NOMO-1 treated with dmso at 0.1 percent for 144 hours (cell line): ENCODE data around the gene BCAP29.

Source experiments
- DNase-seq: peaks from one replicate; lab custom pipeline; 2025; ENCODE audit not compliant: unreplicated experiment; lab: John Stamatoyannopoulos, UW

BCAP29 gene

DNA sequence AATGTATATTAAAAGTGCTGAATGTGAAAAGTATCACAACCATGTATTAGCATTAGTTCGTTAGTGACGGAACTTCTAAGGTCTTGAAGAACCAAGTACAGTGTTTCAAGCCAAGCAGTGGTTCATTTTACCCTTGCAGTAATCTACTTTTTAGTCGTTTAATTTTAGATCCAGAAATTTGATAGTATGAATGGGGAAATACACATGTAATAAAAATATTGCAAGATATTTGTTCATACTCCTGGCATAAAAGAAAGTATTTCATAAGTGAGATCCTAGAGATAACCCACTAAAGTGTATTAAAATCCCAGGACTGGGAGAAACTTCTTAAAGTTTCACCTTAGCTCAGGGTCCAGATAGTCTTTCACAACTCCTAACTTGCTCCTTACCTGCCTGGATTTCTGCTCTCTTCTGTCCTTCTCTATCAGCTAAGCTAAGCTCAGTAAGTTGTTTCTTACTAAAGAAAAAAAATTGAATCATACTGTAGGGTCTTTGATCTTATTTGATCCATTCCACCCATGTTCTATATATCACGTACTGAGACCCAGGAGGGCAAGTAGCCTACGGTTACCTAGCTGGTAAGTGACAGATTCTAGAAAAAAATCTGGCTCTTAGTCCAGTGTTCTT, 1.5 kb downstream of the BCAP29 start:
- DNase-seq = no peak

DNA sequence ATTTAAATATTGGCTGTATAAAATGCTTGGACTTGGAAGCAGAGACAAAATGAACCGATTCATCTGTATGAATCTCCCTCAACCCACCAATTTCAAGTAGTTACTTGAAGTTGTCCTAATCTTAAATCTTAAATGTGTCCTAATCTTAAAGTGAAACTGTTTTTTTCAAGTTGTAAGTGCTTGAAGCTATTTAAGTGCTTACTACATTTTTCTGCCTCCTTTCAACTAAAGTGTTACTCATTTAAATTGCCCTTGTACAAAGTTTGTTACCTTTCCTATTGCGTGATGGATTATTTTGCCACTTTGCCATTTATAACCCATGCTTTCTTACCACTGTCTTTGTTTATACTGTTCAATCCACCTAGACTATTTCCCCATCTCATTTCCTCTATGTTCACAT, 2.8 kb downstream of the BCAP29 start:
- no peak for DNase-seq

DNA sequence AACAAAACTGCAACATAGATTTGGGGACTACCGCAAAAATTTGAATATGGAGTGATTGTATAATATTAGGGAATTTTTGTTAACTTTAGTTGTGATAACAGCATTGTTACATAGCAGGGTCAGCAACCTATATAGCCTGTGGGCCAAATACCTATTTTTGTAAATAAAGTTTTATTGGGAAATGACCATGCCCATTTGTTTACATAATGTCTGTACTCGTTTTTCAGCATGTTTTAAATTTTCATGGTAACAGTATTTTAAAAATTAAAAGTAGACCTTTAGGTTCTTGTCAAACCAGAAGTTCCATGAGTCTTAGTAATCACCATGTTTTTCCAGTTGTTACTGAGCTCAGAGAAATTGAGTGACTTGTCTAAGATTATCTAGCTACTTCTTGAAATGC, 4.7 kb downstream of the BCAP29 start:
- no peak for DNase-seq

DNA sequence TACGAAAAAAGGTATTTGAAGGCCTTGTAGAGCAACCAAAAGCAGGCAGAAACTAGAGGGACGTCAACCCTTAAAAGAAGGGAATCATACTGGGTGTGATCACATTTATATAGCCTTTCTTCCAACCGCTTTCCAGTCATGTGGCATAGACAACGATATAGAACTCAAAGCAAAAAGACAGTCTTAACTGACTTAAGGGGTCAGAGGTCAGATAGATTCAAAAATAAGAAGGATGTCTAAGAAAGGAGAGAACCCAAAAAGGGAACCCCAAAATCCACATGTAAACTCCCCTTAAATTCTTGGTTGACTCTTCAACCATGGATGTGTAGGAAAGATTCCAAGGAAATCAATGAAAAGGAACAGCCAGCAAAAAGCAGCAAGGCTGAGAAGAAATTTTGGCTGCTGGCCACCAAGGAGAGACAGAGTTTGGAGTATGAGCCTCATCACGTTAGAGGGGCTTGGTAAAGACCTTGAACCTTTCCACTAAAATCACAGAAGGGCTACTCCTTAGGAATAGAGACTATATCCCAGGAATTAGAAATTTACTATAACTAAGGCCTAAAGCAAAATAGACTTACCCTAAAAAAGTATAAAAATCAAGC, 8.6 kb downstream of the BCAP29 start:
- no peak for DNase-seq

DNA sequence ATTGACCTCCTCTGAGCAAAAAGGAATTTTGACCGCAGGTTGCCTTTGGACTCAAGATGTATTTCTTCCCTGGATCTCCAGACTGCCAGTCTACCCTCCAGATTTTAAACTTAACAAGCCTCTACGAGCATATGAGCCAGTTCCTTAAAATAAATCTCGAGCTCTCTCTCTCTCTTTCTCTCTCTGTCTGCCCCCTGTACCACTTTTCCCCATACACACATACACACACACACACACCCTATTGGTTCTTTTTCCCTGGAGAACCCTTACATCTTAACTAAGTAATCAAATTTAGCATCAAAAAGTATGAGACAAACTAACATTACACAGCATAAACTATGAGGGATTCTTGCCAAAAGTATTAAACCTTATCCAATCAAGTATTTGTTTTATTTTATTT, 11.4 kb downstream of the BCAP29 start:
- no peak for DNase-seq

DNA sequence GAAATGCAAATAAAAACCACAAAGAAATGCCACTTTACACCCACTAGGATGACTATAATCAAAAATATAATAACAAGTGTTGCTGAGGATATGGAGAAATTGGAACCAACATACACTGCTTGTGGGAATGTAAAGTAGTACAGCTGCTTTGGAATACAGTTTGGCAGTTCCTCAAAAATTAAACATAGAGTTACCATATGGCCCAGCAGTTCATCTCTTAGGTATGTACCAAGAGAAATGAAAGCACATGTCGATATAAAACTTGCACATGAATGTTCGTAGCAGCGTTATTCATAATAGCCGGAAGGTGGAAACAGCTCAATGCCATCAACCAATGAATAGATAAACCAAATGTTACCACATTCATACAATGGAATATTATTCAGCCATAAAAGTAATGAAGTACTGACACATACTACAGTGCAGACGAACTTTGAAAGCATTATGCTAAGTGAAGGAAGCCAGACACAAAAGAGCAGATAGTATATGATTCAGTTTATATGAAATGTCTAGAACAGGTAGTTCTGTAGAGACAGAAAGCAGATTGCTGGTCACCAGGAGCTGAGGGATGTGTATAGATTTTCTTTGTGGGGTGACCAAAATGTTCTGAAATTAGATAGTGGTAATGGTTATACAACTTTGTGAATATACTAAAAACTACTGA, 12.4 kb downstream of the BCAP29 start:
- no peak for DNase-seq

DNA sequence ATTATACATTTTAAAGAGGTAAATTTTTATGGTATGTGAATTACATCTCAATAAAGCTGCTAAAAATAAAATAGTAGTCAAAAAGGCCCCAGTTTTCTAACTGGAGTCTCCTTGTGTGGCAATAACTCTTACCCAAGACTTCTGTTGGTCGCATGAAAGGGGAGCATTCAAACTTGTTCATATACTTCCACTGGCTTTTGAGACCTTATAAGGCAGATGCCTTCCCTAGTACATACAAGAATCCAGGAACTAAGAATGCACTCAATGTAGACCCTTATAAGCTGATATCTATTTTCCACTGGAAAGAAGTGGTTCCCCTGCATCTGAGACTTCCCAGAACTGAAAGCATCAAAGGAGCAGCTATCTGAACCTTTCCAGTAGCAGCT, 13.0 kb downstream of the BCAP29 start:
- DNase-seq = no peak

DNA sequence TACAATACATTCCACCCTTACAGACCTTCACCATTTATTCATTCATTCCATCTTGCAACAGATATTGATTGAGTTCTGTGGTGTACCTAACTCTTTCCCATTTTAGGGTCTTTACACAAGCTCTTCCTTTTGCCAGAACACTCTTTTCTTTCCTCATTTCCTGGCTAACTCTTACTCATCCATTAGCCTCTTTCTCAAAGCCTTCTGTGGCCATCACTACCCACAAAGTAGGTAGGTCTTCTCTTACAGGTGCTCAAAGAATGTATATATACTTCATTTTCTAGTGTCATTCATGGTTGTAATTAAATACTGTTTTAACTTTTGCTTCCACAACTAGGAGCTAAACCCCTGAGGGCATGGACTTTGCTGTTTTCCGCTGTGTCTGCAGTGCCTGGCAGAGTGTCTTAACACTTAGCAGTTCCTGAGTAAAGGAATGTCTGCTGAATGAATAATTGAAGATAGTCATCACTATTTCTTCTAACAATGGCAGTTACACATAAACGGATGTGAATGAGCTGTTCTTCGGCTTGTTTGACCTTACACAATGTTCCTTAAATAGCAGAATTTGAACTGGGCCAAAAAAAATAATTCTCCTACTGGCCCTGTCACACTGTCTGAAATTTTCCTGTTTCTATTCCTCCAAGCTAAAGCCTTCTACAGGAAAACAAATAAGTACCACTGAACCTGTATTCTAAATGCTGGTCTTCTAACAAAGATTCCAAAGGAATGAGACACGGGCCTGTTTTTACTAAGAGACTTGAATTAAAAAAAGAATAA, 15.1 kb downstream of the BCAP29 start:
- DNase-seq = no peak

DNA sequence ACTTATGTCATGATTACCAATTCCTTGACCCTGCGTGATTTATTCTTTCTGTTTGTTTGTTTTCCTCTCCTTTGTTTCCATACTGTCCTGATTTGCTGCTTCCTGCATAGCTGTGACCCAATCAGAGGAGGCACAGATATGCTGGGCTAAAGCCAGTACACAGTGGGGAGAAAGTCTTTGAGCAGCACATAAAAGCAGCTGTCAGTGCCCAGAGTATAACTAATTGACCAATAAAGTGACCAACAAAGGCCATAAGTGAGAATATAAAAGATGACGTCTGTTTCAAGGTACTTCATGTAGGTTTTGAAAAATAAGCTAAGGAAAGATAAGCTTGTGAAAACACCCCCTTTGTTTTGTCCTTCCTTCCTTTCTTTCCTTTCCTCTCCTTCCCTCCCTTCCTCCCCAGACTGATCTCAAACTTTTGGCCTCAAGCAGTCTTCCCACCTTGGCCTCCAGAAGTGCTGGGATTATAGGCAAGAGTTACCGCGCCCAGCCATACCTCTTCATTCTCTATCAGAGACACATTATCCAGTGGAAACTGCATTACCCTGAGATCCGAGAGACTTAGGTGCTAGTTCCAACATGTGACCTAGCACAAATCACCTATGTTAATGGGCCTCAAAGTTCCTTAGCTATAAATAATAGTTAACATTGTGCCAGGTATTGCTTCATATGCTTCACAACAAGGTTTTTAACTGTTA, 17.0 kb downstream of the BCAP29 start:
- DNase-seq = no peak

DNA sequence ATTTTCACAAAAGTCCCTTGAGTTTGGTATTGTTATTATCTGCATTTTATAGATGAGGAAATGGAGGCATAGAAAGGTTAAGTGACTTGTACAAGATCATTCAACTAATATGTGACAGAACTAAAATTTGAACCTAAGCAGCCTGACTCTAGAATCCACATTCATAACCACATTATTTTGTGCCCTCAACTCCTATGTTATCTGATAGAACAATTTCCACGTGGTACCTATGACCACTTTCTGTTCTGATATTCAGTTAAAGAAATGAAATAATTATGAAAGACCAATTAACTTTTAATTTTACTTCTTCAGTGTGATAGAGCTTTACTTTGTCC, 17.5 kb downstream of the BCAP29 start:
- DNase-seq = no peak

DNA sequence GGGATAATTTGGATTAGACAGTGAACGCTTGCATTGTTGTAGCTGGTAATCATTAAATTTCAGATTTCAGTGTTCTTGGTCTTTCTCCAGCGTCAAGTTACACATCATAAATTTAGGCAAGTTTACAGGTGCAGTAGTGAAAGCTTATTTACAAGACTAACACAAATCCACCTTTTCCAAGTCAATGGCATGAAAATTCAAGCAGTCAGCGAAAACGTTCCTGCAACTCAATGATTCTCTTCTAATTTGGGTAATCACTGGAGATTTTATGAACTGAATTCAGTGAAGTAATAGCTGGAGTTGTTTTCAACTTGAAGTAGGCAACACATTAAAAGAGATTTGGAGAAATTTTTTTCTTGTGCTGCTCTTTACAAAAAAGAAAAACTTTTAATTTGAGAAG, 17.9 kb downstream of the BCAP29 start:
- no peak for DNase-seq

DNA sequence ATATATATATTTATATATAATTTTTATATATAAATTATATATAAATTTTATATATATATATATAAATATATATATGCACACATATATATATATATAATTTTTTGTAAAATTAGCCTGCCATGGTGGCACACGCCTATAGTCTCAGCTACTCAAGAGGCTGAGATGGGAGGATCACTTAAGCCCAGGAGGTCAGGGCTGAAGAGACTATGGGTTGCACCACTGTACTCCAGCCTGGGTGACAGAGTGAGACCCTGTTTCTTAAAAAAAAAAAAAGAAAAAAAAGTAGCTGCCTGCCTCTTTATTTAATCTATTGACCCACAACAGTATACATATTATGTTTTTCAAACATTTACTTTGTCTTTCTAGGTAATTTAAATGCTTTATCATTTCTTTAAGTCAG, 19.2 kb downstream of the BCAP29 start:
- no peak for DNase-seq

DNA sequence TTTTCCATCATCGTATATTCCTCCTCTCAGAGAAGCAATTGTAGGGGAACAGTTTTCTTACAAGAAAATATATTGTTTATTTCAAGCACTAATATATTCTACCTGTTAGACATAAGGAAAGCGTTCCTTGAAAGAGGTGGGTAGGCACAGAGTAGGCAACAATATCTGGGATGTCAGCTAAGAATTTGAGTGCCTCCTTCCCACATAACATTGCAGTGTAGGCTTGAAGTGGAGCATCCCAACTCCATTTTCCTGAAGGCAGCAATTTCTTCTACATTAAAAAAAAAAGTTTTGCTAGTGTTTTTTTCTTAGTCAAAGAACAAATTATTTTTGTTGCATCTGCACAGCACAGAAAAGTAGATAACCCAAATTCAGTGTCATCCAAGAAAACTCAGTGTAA, 20.8 kb downstream of the BCAP29 start:
- no peak for DNase-seq

DNA sequence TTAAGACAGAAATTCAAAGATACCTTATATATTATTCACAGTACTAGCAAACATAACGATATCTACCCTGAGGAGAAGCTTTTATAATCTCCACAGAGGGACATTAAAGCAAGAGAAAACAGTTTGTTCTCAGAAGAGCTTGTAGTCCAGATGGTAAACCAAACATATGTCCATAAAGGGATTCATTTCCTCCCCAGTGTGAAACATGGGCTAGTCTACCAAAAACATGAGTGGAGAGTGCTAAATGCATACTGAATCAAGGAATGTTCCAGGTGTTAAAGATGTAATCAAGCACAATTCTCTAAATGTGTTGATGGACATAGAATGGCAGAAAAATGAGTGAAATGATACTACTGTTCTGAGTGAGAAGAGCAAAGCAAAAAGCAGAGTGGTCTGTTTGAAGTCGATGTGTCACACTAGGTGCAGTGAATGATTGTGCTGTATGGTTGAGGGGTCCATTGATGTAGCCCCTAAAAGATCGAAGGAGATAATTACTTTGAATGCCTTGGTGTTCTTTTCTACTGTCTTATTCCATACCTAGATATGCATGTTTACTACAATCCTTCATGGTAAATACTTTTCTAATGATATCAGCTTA, 25.3 kb downstream of the BCAP29 start:
- DNase-seq = no peak

DNA sequence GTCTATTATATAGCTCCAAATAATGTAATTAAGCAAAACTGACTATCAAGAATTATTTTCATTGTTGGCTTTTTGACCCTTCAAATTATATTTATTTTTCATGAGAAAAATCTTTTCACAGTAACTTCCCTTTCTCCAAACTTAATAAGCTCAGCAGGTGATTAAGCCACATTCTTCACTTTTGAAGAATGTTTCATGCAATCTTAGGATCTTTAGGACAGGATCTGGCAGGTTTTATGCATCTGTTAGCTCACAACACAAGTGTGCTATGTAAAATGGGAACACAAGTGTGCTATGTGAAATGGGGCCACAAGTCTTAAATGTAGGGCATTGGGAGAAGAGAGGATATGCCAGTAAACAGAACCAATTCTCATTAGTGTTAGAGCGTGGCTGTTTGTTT, 26.3 kb downstream of the BCAP29 start:
- DNase-seq = no peak

DNA sequence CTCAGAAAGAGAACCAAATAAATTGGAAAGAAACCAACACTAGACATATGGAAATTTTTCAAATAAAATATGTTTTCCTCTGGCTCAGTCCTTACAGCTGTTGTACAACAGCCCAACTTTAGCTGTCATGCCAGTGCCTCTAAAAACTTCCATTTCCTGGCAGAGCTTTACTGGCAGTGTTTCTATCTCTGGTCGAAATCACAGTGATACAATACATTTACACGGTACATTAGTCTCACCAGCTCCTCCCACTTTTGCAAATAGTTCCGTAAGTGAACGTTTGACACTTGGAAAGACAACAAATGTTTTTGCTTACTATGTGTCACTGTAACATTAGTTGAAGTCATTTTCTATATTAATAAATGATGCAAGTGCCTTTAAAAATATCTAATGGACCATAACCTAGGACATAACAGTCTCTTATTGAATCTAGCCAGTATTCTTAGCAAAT, 29.8 kb downstream of the BCAP29 start:
- DNase-seq = no peak

DNA sequence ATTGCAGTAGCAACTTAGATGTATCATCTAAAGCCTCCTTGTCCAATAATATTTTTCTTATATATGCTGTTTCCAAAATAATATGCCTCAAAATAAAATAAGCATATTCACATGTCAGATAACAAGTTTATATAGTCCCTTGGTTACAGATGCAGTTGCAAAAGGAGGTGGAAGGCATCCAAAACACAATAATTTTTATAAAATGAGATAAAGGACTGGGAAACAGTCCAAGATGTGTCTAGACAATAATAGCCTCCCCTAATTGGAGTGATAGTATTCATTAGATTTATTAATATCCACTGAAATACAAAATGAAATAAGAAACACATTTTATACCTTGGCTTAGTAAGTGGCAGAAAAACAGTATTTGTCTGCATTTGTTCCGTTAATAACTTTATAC, 30.3 kb downstream of the BCAP29 start:
- DNase-seq = no peak

DNA sequence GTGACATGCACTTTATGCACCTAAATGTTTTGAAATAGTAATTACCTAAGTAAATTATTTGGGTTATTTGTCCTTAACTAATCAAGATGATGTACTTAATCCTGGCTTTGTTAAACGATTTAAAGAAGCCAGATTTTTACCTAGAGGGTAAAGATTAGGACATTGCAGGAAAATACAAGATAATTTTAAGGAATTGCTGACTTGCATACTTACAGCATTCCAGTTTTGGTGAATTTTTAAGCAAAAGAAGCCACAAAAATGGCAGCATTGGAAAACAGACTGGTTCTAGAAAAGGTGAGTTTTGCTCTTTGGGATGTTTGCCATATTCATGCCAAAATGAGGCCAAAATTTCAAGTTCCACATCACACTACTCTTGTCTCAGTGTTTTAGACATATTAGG, 33.4 kb downstream of the BCAP29 start:
- DNase-seq = no peak

DNA sequence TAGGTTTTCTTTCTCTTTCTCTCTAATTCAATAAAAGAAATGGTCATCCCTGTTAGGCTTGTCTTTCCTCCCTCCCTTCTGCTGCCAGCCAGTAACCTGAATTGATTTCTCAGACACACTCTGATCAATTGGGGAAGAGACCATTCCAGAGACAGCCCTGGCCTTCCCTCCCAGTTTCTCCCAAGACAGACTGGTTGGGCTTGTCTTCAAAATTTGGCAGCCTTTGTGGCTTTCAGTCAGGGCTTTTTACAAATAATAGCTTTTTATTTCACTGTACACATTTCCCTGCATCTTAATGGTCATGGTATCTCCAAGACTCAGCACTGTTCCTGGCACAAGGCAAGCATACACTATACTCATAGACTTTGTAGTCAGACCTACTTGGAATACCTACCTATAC, 33.9 kb downstream of the BCAP29 start:
- DNase-seq = no peak

DNA sequence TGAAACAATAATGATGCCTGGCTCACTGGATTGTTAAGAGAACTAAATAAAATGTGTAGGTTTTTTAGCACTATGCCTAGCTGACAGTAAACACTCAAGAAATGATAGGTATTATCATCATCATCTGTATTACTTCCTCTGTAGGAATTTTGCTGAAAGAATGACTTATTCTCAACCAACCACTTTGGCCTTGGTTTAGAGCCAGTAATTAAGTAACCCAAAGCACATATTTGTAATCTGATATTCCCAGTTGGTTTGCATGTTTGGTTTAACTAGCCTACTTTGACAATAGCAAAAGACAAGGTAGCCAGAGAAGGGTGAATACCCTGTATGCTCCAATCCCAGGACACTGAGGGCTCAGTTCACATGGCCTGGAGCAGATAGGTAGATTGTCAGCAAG, 34.4 kb downstream of the BCAP29 start:
- DNase-seq = no peak
